ENCODE measurements around the gene SEC31A. TPM values are rescaled to one million over a fixed set of nuclear protein-coding genes. Genes with fewer than 3 reads are reported as not detected.
A peak's percentile ranks its signal among the peaks of the same experiment; 100 is the strongest.

The SEC31A gene
- total RNA-seq, 1 experiment from 2014 or later, result 212 TPM

DNA sequence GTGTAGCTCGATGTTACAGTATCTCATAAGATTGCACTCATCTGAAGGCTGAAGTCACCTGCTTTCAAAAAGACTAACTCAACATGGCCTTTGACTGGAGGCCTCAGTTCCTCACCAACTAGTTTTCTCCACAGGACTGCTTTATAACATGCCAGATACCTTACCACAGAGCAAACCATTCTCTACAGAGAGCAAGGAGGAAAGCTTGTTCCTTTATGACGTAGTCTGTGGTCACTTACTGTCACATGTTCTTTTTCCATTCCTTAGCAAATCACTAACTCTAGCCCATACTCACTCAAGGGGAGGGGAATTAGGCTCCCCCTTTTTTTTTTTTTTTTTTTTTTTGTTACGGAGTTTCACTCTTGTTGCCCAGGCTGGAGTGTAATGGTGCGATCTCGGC lies 12.8 kb upstream of the SEC31A start:
- no peak for DNase-seq (ENCODE audit: unreplicated experiment)
- POLR2A ChIA-PET, result interaction anchor here (1.8 to 7.5 kb wide), 2 partner anchors 107 to 131 kb away, joined by 6 to 168 read pairs; partner anchors contain the start of genes COPS4 and LIN54
- no peak overlapping the region for H3K4me3 Mint-ChIP-seq (ENCODE audit: unreplicated experiment)
- intact Hi-C loops (cut with micrococcal nuclease), result loop anchor here (5.0 kb wide), 1 partner anchor 379 kb away; the partner anchor contains the start of gene COQ2
- CTCF ChIA-PET, result no interaction called here
- peaks cover 7% of the 10 kb centered on the region for H3K36me3 Mint-ChIP-seq (ENCODE audit: insufficient read depth, unreplicated experiment)
- no peaks in the 10 kb centered on the region for H3K27me3 Mint-ChIP-seq (ENCODE audit: insufficient read depth, unreplicated experiment)
- peaks cover 7% of the 10 kb centered on the region for H3K4me1 Mint-ChIP-seq (ENCODE audit: insufficient read depth, unreplicated experiment)
- BruUV-seq (replicated peaks), result no TSS peak
- TF ChIP-seq, protein P1, sequence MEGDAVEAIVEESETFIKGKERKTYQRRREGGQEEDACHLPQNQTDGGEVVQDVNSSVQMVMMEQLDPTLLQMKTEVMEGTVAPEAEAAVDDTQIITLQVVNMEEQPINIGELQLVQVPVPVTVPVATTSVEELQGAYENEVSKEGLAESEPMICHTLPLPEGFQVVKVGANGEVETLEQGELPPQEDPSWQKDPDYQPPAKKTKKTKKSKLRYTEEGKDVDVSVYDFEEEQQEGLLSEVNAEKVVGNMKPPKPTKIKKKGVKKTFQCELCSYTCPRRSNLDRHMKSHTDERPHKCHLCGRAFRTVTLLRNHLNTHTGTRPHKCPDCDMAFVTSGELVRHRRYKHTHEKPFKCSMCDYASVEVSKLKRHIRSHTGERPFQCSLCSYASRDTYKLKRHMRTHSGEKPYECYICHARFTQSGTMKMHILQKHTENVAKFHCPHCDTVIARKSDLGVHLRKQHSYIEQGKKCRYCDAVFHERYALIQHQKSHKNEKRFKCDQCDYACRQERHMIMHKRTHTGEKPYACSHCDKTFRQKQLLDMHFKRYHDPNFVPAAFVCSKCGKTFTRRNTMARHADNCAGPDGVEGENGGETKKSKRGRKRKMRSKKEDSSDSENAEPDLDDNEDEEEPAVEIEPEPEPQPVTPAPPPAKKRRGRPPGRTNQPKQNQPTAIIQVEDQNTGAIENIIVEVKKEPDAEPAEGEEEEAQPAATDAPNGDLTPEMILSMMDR (IDR thresholded peaks at IDR 0.05; ENCODE audit: unreplicated experiment), result no peak
- no peak overlapping the region for H3K27ac Mint-ChIP-seq (ENCODE audit: low read depth, unreplicated experiment)
- no peaks in the 10 kb centered on the region for H3K9me3 Mint-ChIP-seq (ENCODE audit: unreplicated experiment)

DNA sequence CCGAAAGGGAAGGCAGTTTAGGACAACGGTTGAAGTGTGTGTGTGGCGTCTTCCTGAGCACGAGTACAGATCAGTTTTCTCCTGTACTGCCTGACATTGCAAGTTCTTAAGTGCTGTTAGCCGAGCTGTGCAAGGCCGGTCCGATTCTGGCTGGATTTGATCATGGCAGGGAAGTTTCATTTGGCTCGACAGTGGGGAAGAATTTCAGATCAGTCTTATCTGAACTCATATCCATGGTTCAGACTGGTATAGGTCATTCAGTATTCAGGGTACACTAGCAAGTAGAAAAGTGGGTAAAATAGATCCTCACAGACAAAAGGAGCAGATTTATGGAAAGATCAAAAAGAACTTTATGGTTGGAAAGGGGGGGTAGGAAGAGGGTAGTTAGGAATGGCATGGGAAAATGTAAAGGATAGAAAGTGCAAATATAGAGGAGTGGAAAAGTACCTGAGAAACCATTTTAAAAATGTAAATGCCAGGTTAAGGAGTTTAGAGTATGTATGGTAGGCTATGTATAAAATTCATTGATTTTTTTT lies 10.3 kb upstream of the SEC31A start:
- no peaks in the 10 kb centered on the region for H3K9me3 Mint-ChIP-seq (ENCODE audit: unreplicated experiment)
- BruUV-seq (replicated peaks), result TSS peak; percentile 80
- H3K27me3 Mint-ChIP-seq (ENCODE audit: insufficient read depth, unreplicated experiment), result no peaks in the 10 kb centered on the region
- CTCF ChIA-PET, result interaction anchor here (0.6 kb wide), 1 partner anchor 12 kb away, joined by 6 read pairs; no protein-coding TSS in a partner anchor
- H3K36me3 Mint-ChIP-seq (ENCODE audit: insufficient read depth, unreplicated experiment), result peaks cover 18% of the 10 kb centered on the region
- POLR2A ChIA-PET, result interaction anchor here (0.6 to 7.5 kb wide), 24 partner anchors 11 to 529 kb away, joined by 3 to 327 read pairs (median 6); partner anchors contain the start of genes COPS4, COQ2, HNRNPD and HNRNPDL
- TF ChIP-seq, protein P1 (IDR thresholded peaks at IDR 0.05; ENCODE audit: unreplicated experiment), result no peak
- H3K4me1 Mint-ChIP-seq (ENCODE audit: insufficient read depth, unreplicated experiment), result peaks cover 12% of the 10 kb centered on the region
- H3K4me3 Mint-ChIP-seq (ENCODE audit: unreplicated experiment), result no peak overlapping the region
- H3K27ac Mint-ChIP-seq (ENCODE audit: low read depth, unreplicated experiment), result no peak overlapping the region
- DNase-seq (ENCODE audit: unreplicated experiment), result no peak
- intact Hi-C loops (cut with micrococcal nuclease), result loop anchor here (5.0 kb wide), 1 partner anchor 381 kb away; the partner anchor contains the start of gene COQ2

DNA sequence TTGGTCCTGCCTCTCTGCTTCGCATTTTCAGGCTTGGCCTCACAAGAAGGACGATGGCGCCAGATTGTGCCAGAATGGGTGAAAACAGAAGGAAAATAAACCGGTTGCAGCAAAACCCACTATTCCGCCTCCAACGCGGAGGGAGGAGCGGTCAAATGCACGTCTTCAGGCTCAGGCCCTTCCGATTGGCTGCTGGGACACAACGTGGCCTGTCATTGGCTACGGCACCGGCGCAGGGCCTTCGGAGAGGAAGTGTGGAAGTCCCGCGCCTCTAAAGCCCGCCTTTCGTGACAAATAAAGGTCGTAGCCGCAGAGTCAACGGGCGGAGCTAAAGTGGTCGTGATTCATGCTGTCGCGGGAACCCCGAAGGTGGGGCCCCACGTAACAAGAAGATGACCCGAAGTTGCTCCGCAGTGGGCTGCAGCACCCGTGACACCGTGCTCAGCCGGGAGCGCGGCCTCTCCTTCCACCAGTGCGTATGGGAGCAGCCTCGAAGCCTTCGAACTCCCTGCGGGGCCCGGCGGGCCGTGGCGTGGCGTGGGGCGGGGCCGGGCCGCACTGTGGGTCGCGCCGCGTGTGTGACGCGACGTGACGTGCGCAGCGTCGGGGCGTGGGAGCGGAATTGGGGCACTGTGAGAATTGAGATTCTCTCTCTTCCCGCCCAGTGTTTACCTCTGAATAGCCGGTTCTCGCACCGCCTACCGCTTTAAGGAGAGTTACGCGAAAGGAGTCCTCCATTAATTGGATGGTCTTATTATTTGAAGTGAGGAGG lies 9.6 kb upstream of the SEC31A start, which contains the start of gene THAP9:
Gene THAP9 (plus strand): TSS at position 325 of the 772 bp plus-strand sequence. CDS start 68 bp downstream, at position 393.
- Mint-ChIP-seq H3K4me1 (ENCODE audit: insufficient read depth, unreplicated experiment) (peaks cover 11% of the 10 kb centered on the region), H3K36me3 (ENCODE audit: insufficient read depth, unreplicated experiment) (peaks cover 23% of the 10 kb centered on the region), H3K27me3 (ENCODE audit: insufficient read depth, unreplicated experiment) (no peaks in the 10 kb centered on the region), H3K27ac (ENCODE audit: low read depth, unreplicated experiment) (no peak within 1 kb of the TSS), H3K4me3 (ENCODE audit: unreplicated experiment) (no peak within 1 kb of the TSS), H3K9me3 (ENCODE audit: unreplicated experiment) (no peaks in the 10 kb centered on the region)
- no TSS peak for BruUV-seq (replicated peaks)
- POLR2A ChIA-PET, result interaction anchor here (0.6 to 7.5 kb wide), 33 partner anchors 12 to 585 kb away, joined by 3 to 327 read pairs (median 4); partner anchors contain the start of genes COPS4, COQ2, HNRNPD and HNRNPDL
- TF ChIP-seq, protein P1 (IDR thresholded peaks at IDR 0.05; ENCODE audit: unreplicated experiment), result no peak
- peak; percentile 99 for DNase-seq (ENCODE audit: unreplicated experiment)
- CTCF ChIA-PET, result interaction anchor here (0.6 to 2.4 kb wide), 4 partner anchors 9 to 380 kb away, joined by 3 to 6 read pairs (median 5); no protein-coding TSS in a partner anchor
- intact Hi-C loops (cut with micrococcal nuclease), result loop anchor here (1.0 to 5.0 kb wide), 3 partner anchors 9 to 382 kb away; partner anchors contain the start of genes COQ2 and SEC31A

DNA sequence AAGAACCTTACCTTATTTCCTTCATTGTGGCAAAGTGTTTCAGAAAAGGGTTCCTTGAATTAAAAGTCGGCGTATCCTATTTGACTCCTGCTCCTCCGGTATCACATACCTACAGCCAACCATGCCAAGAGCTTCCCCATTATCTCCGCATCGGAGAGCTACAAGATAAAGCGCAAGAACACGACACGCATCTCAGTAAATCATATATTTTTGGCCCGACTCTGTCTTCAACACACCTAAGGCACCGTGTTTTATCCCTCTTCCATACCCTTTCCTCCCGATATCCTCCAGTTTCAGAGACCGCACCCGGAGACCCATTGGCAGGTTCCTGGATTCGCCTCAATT lies 9.1 kb upstream of the SEC31A start:
- Mint-ChIP-seq H3K9me3 (ENCODE audit: unreplicated experiment) (no peaks in the 10 kb centered on the region), H3K27me3 (ENCODE audit: insufficient read depth, unreplicated experiment) (no peaks in the 10 kb centered on the region), H3K4me1 (ENCODE audit: insufficient read depth, unreplicated experiment) (peaks cover 5% of the 10 kb centered on the region), H3K36me3 (ENCODE audit: insufficient read depth, unreplicated experiment) (peaks cover 26% of the 10 kb centered on the region), H3K27ac (ENCODE audit: low read depth, unreplicated experiment) (no peak overlapping the region), H3K4me3 (ENCODE audit: unreplicated experiment) (no peak overlapping the region)
- CTCF ChIA-PET, result interaction anchor here (0.8 to 2.4 kb wide), 8 partner anchors 8 to 531 kb away, joined by 3 to 6 read pairs (median 4); no protein-coding TSS in a partner anchor
- no peak for DNase-seq (ENCODE audit: unreplicated experiment)
- TSS peak; percentile 59 for BruUV-seq (replicated peaks)
- TF ChIP-seq, protein P1 (IDR thresholded peaks at IDR 0.05; ENCODE audit: unreplicated experiment), result no peak
- intact Hi-C loops (cut with micrococcal nuclease), result loop anchor here (1.0 to 5.0 kb wide), 3 partner anchors 9 to 382 kb away; partner anchors contain the start of genes COQ2 and SEC31A
- POLR2A ChIA-PET, result interaction anchor here (0.6 to 7.5 kb wide), 32 partner anchors 13 to 586 kb away, joined by 3 to 327 read pairs (median 4); partner anchors contain the start of genes COPS4, COQ2, HNRNPD and HNRNPDL
